DOHH2 (cell line): Measurements from ENCODE around the gene NFIB.

Source experiments
- H3F3A ChIP-seq: fragments of 200-600 bp; sonication (generic), shearing (Covaris generic); 2 replicates; pipeline ENCODE4 v1.6.0; 2016; ENCODE audit warnings: antibody characterized with exemption, mild to moderate bottlenecking; ENCODE audit not compliant: control insufficient read depth, insufficient read depth
- H3K27ac ChIP-seq: fragments of 200-600 bp; sonication (generic); 2 replicates; pipeline ENCODE4 v1.5.1; 2014; ENCODE audit warnings: low read depth, mild to moderate bottlenecking, low read length, moderate library complexity
- H3K27me3 ChIP-seq: fragments of 200-600 bp; sonication (generic); 2 replicates; pipeline ENCODE4 v1.6.1; 2014; ENCODE audit warnings: mild to moderate bottlenecking, low read length, mixed read lengths; ENCODE audit not compliant: control insufficient read depth
- H3K36me3 ChIP-seq: fragments of 200-600 bp; sonication (generic); 2 replicates; pipeline ENCODE4 v1.6.1; 2014; ENCODE audit warnings: mild to moderate bottlenecking, low read length, moderate library complexity, mixed read lengths; ENCODE audit not compliant: control insufficient read depth
- H3K4me1 ChIP-seq: fragments of 200-600 bp; sonication (generic); 2 replicates; pipeline ENCODE4 v1.6.1; 2014; ENCODE audit warnings: mild to moderate bottlenecking, low read length, mixed read lengths; ENCODE audit not compliant: control insufficient read depth
- H3K4me2 ChIP-seq: fragments of 200-600 bp; sonication (generic); 2 replicates; pipeline ENCODE4 v1.6.0; 2014; ENCODE audit warnings: mild to moderate bottlenecking, low read length, moderate library complexity
- H3K4me3 ChIP-seq: fragments of 200-600 bp; sonication (generic); 2 replicates; pipeline ENCODE4 v1.5.1; 2014; ENCODE audit warnings: mild to moderate bottlenecking, low read length, mixed read lengths
- H3K79me2 ChIP-seq: fragments of 200-600 bp; sonication (generic); 2 replicates; pipeline ENCODE4 v1.6.1; 2014; ENCODE audit warnings: mild to moderate bottlenecking, low read length, mixed read lengths; ENCODE audit not compliant: control insufficient read depth
- H3K9me2 ChIP-seq: fragments of 200-600 bp; sonication (generic); replicated peaks from 2 replicates; pipeline ENCODE4 v1.6.1; 2014; ENCODE audit warnings: mild to moderate bottlenecking, low read length, mixed read lengths; ENCODE audit not compliant: control insufficient read depth
- H3K9me3 ChIP-seq: fragments of 200-600 bp; sonication (generic); 2 replicates; pipeline ENCODE4 v1.6.1; 2014; ENCODE audit warnings: antibody characterized with exemption, low read length, mixed read lengths; ENCODE audit not compliant: control insufficient read depth, insufficient read depth
- H4K20me1 ChIP-seq: fragments of 200-600 bp; sonication (generic); 2 replicates; pipeline ENCODE4 v1.6.0; 2014; ENCODE audit warnings: low read depth, mild to moderate bottlenecking, antibody characterized with exemption, low read length, moderate library complexity; ENCODE audit not compliant: control insufficient read depth, insufficient read depth
- CTCF ChIP-seq: fragments of 200-600 bp; sonication (generic); IDR thresholded peaks from one replicate; pipeline ENCODE4 v1.5.1; 2014; ENCODE audit warnings: antibody characterized with exemption, mild to moderate bottlenecking, low read depth, low read length; ENCODE audit not compliant: poor library complexity, severe bottlenecking
- EZH2phosphoT487 ChIP-seq: fragments of 200-600 bp; sonication (generic); IDR thresholded peaks from 2 replicates; pipeline ENCODE4 v1.6.1; 2017; ENCODE audit warnings: borderline replicate concordance, mild to moderate bottlenecking, antibody characterized with exemption, low read length, moderate library complexity, mixed read lengths

The NFIB gene

GRCh38 chr9:14231196-14231990 is 82.5 kb downstream of the NFIB start:
- H4K20me1 ChIP-seq: no peaks in the 10 kb centered on the region
- H3K4me2 ChIP-seq: no peak overlapping the region
- H3K4me1 ChIP-seq: no peaks in the 10 kb centered on the region
- no peak overlapping the region for H3K4me3 ChIP-seq
- H3K9me3 ChIP-seq: no peaks in the 10 kb centered on the region
- H3K79me2 ChIP-seq: no peaks in the 10 kb centered on the region
- no peaks in the 10 kb centered on the region for H3K27me3 ChIP-seq
- H3K9me2 ChIP-seq: no peaks in the 10 kb centered on the region
- no peak for TF ChIP-seq CTCF
- TF ChIP-seq EZH2phosphoT487: no peak
- no peak overlapping the region for H3K27ac ChIP-seq
- no peaks in the 10 kb centered on the region for H3K36me3 ChIP-seq
- H3F3A ChIP-seq: no peaks in the 10 kb centered on the region

GRCh38 chr9:14228602-14229001 is 85.3 kb downstream of the NFIB start:
- Histone ChIP-seq H3F3A (no peaks in the 10 kb centered on the region), H4K20me1 (no peaks in the 10 kb centered on the region), H3K9me2 (no peaks in the 10 kb centered on the region), H3K4me1 (no peaks in the 10 kb centered on the region), H3K27ac (no peak overlapping the region), H3K4me2 (no peak overlapping the region), H3K27me3 (no peaks in the 10 kb centered on the region), H3K36me3 (no peaks in the 10 kb centered on the region), H3K4me3 (no peak overlapping the region), H3K79me2 (no peaks in the 10 kb centered on the region), H3K9me3 (no peaks in the 10 kb centered on the region)
- no peak for TF ChIP-seq CTCF
- TF ChIP-seq EZH2phosphoT487: no peak

- TF ChIP-seq EZH2phosphoT487 (no peak), CTCF (no peak)
- no peaks in the 10 kb centered on the region for H4K20me1 ChIP-seq
- no peaks in the 10 kb centered on the region for H3K79me2 ChIP-seq
Measured at GRCh38 chr9:14226855-14227532, 86.9 kb downstream of the NFIB start.

More at GRCh38 chr9:14226855-14227532, 86.9 kb downstream of the NFIB start:
- no peaks in the 10 kb centered on the region for H3K9me2 ChIP-seq
- no peak overlapping the region for H3K27ac ChIP-seq
- no peaks in the 10 kb centered on the region for H3K27me3 ChIP-seq
- no peaks in the 10 kb centered on the region for H3K9me3 ChIP-seq
- H3F3A ChIP-seq: no peaks in the 10 kb centered on the region
- no peak overlapping the region for H3K4me3 ChIP-seq
- no peaks in the 10 kb centered on the region for H3K4me1 ChIP-seq
- H3K4me2 ChIP-seq: no peak overlapping the region
- H3K36me3 ChIP-seq: no peaks in the 10 kb centered on the region
